Raji (cell line): Measurements from ENCODE around the gene PARP9.

Experiments used
- POLR2A ChIP-seq: IDR thresholded peaks from 2 replicates; pipeline ENCODE4 v1.6.1; 2011; ENCODE audit warnings: low read depth, low read length, control low read depth; ENCODE audit not compliant: insufficient read depth

PARP9 gene

GRCh38 chr3:122582390-122582789 is 18.3 kb upstream of the PARP9 start:
- TF ChIP-seq POLR2A = no peak

GRCh38 chr3:122581622-122582021 is 17.5 kb upstream of the PARP9 start:
- TF ChIP-seq POLR2A = no peak

GRCh38 chr3:122580470-122580869 is 16.4 kb upstream of the PARP9 start:
- no peak for TF ChIP-seq POLR2A

- no peak for TF ChIP-seq POLR2A
These were observed 14.1 kb upstream of the PARP9 start for GRCh38 chr3:122578069-122578740.

GRCh38 chr3:122577409-122578031 is 13.4 kb upstream of the PARP9 start, which contains the start of gene PARP15:
Gene PARP15, plus strand, starts transcription at chr3:122577650. Its CDS starts 18 bp downstream, at chr3:122577668.
- TF ChIP-seq POLR2A = 0 out of 2 replicates have a peak, but pooled peaks have one; percentile 22

GRCh38 chr3:122576174-122576940 is 12.3 kb upstream of the PARP9 start:
- TF ChIP-seq POLR2A = no peak; the same call in 1 of the 2 replicates

- TF ChIP-seq POLR2A = no peak
These were observed 8.9 kb upstream of the PARP9 start for GRCh38 chr3:122572940-122573412.

- TF ChIP-seq POLR2A = no peak
These were observed 4.7 kb upstream of the PARP9 start for GRCh38 chr3:122568755-122569154.

GRCh38 chr3:122563717-122564025 is 429 bp downstream of the PARP9 start:
- no peak for TF ChIP-seq POLR2A

- TF ChIP-seq POLR2A = no peak
These were observed 980 bp downstream of the PARP9 start for GRCh38 chr3:122562923-122563716.

GRCh38 chr3:122560680-122561079 is 3.4 kb downstream of the PARP9 start:
- no peak for TF ChIP-seq POLR2A

GRCh38 chr3:122559906-122560305 is 4.2 kb downstream of the PARP9 start:
- no peak for TF ChIP-seq POLR2A

- TF ChIP-seq POLR2A = no peak
These were observed 5.5 kb downstream of the PARP9 start for GRCh38 chr3:122558605-122559004.

GRCh38 chr3:122557356-122557755 is 6.7 kb downstream of the PARP9 start:
- TF ChIP-seq POLR2A = no peak
